Embryonic facial prominence (tissue), 1 donor: Measurements from ENCODE around the gene CDC42SE2.
"Not testable (repeated sequence)": the region's sequence is repeated elsewhere in the genome, so short reads cannot be mapped to it uniquely, and the experiment has no call there.

Experiments used
- DNase-seq: peaks from one replicate; pipeline ENCODE4 v3.0.0-alpha.2; 2016; ENCODE audit errors: extremely low spot score

The CDC42SE2 gene

GRCh38 chr5:131250751-131251475, 12.9 kb upstream of the CDC42SE2 start:
- no peak for DNase-seq

GRCh38 chr5:131252824-131253171, 11.1 kb upstream of the CDC42SE2 start:
- DNase-seq: no peak

- not testable (repeated sequence) for DNase-seq
Measured at GRCh38 chr5:131254025-131254424, 9.8 kb upstream of the CDC42SE2 start.

GRCh38 chr5:131254741-131255140, 9.1 kb upstream of the CDC42SE2 start:
- no peak for DNase-seq

GRCh38 chr5:131256507-131256823, 7.4 kb upstream of the CDC42SE2 start:
- DNase-seq: no peak

- DNase-seq: no peak
Measured at GRCh38 chr5:131258733-131259132, 5.1 kb upstream of the CDC42SE2 start.

- DNase-seq: no peak
Measured at GRCh38 chr5:131259326-131259725, 4.5 kb upstream of the CDC42SE2 start.

GRCh38 chr5:131260895-131261294, 3.0 kb upstream of the CDC42SE2 start:
- no peak for DNase-seq

- no peak for DNase-seq
Measured at GRCh38 chr5:131261483-131261882, 2.4 kb upstream of the CDC42SE2 start.

- DNase-seq: no peak
Measured at GRCh38 chr5:131262953-131263541, 806 bp upstream of the CDC42SE2 start.

GRCh38 chr5:131264451-131265099, 722 bp downstream of the CDC42SE2 start:
- DNase-seq: no peak

GRCh38 chr5:131265311-131265803, 1.5 kb downstream of the CDC42SE2 start:
- DNase-seq: no peak

- no peak for DNase-seq
Measured at GRCh38 chr5:131266370-131267060, 2.7 kb downstream of the CDC42SE2 start.

GRCh38 chr5:131268758-131269370, 5.0 kb downstream of the CDC42SE2 start:
- DNase-seq: no peak

- no peak for DNase-seq
Measured at GRCh38 chr5:131270809-131271208, 7.0 kb downstream of the CDC42SE2 start.

- not testable (repeated sequence) for DNase-seq
Measured at GRCh38 chr5:131271888-131272287, 8.0 kb downstream of the CDC42SE2 start.

GRCh38 chr5:131272307-131272706, 8.5 kb downstream of the CDC42SE2 start:
- DNase-seq: no peak

- DNase-seq: no peak
Measured at GRCh38 chr5:131272724-131273123, 8.9 kb downstream of the CDC42SE2 start.

GRCh38 chr5:131274326-131275063, 10.6 kb downstream of the CDC42SE2 start:
- DNase-seq: no peak

- DNase-seq: no peak
Measured at GRCh38 chr5:131276072-131276471, 12.2 kb downstream of the CDC42SE2 start.

- DNase-seq: no peak
Measured at GRCh38 chr5:131277447-131277846, 13.6 kb downstream of the CDC42SE2 start.
